Measurements from ENCODE around the gene ESPNL.

The ESPNL gene

GRCh38 chr2:238077292-238077691 lies 22.8 kb upstream of the ESPNL start:
- no peak for DNase-seq

GRCh38 chr2:238079874-238080327 lies 20.2 kb upstream of the ESPNL start:
- no peak for DNase-seq

- no peak for DNase-seq
Observed at GRCh38 chr2:238080518-238080917, 19.6 kb upstream of the ESPNL start.

- no peak for DNase-seq
Observed at GRCh38 chr2:238081150-238081549, 19.0 kb upstream of the ESPNL start.

- DNase-seq, result no peak
Observed at GRCh38 chr2:238081561-238081960, 18.6 kb upstream of the ESPNL start.

- DNase-seq, result no peak
Observed at GRCh38 chr2:238082151-238082550, 18.0 kb upstream of the ESPNL start.

GRCh38 chr2:238082827-238083226 lies 17.3 kb upstream of the ESPNL start:
- no peak for DNase-seq

- DNase-seq, result no peak
Observed at GRCh38 chr2:238083919-238084318, 16.2 kb upstream of the ESPNL start.

- no peak for DNase-seq
Observed at GRCh38 chr2:238084761-238085160, 15.4 kb upstream of the ESPNL start.

- DNase-seq, result no peak
Observed at GRCh38 chr2:238085899-238086298, 14.2 kb upstream of the ESPNL start.

GRCh38 chr2:238087211-238087610 lies 12.9 kb upstream of the ESPNL start:
- DNase-seq, result no peak

- DNase-seq, result no peak
Observed at GRCh38 chr2:238090887-238091286, 9.3 kb upstream of the ESPNL start.

- DNase-seq, result no peak
Observed at GRCh38 chr2:238091436-238092060, 8.6 kb upstream of the ESPNL start.

GRCh38 chr2:238092486-238093035 lies 7.6 kb upstream of the ESPNL start:
- no peak for DNase-seq

GRCh38 chr2:238093181-238094140 lies 6.7 kb upstream of the ESPNL start:
- DNase-seq, result no peak

GRCh38 chr2:238094438-238095022 lies 5.6 kb upstream of the ESPNL start:
- no peak for DNase-seq

- DNase-seq, result no peak
Observed at GRCh38 chr2:238095143-238095542, 5.0 kb upstream of the ESPNL start.

GRCh38 chr2:238096311-238097011 lies 3.7 kb upstream of the ESPNL start:
- no peak for DNase-seq

GRCh38 chr2:238097201-238097987 lies 2.7 kb upstream of the ESPNL start:
- no peak for DNase-seq

GRCh38 chr2:238097988-238098871 lies 1.9 kb upstream of the ESPNL start:
- DNase-seq, result no peak

Measured in NCI-H446 treated with DMSO at 0.1 percent for 48 hours (cell line).